RWPE1 (cell line): ENCODE measurements around the gene ABCA13.

Source experiments
- CTCF ChIA-PET: fragments of 350-600 bp; sonication (Branson Sonifier 250); formaldehyde crosslinking; extraction: SDS; loops from one replicate; lab custom pipeline; 2021; lab: Yijun Ruan, JAX
- POLR2A ChIA-PET: fragments of 400-600 bp; formaldehyde crosslinking; extraction: SDS; loops from one replicate; lab custom pipeline; 2020; ENCODE audit warnings: antibody characterized with exemption; ENCODE audit not compliant: low non-redundant PET; lab: Yijun Ruan, JAX
- DNase-seq: peaks from one replicate; pipeline ENCODE4 v3.0.0; 2012; ENCODE audit warnings: low spot score
- H3K27ac ChIP-seq: fragments of 450-650 bp; 2 replicates; pipeline ENCODE4 v1.5.1; 2017
- TF ChIP-seq, protein P1 (sequence below): fragments of 450-650 bp; conservative IDR thresholded peaks from 2 replicates; pipeline ENCODE4 v1.5.1; 2017; ENCODE audit warnings: low read depth, mild to moderate bottlenecking

The ABCA13 gene

DNA sequence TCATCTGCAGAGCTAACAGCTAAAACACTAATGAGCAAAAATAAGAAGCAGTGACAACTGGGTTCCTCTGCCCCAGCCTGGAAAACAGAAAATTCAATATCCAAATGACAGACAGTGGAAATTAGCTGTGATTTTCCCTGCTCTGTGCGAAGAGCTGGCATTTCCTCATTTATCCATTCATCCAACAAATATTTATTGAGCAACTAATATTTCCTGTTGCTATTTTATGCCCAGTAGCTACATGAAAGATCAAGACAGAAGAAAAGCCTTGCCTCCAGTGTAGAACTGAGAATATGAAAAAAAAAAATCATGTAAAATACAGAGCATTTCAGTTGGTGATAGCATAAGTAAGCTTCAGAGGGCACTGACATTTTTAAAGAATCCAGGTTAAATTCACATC is 140.9 kb downstream of the ABCA13 start:
- DNase-seq, result peak; percentile 27
- ChIA-PET CTCF (interaction anchor here (1.3 kb wide), 1 partner anchor 13 kb away, joined by 3 read pairs; no protein-coding TSS in a partner anchor), POLR2A (no interaction called here)
- no peak overlapping the region for H3K27ac ChIP-seq
- TF ChIP-seq, protein P1, sequence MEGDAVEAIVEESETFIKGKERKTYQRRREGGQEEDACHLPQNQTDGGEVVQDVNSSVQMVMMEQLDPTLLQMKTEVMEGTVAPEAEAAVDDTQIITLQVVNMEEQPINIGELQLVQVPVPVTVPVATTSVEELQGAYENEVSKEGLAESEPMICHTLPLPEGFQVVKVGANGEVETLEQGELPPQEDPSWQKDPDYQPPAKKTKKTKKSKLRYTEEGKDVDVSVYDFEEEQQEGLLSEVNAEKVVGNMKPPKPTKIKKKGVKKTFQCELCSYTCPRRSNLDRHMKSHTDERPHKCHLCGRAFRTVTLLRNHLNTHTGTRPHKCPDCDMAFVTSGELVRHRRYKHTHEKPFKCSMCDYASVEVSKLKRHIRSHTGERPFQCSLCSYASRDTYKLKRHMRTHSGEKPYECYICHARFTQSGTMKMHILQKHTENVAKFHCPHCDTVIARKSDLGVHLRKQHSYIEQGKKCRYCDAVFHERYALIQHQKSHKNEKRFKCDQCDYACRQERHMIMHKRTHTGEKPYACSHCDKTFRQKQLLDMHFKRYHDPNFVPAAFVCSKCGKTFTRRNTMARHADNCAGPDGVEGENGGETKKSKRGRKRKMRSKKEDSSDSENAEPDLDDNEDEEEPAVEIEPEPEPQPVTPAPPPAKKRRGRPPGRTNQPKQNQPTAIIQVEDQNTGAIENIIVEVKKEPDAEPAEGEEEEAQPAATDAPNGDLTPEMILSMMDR, result no peak

- CTCF ChIA-PET, result interaction anchor here (0.5 kb wide), 1 partner anchor 309 kb away, joined by 3 read pairs; no protein-coding TSS in a partner anchor
- POLR2A ChIA-PET, result no interaction called here
Measured at GRCh38 chr7:48316768-48317167, 145.5 kb downstream of the ABCA13 start.

DNA sequence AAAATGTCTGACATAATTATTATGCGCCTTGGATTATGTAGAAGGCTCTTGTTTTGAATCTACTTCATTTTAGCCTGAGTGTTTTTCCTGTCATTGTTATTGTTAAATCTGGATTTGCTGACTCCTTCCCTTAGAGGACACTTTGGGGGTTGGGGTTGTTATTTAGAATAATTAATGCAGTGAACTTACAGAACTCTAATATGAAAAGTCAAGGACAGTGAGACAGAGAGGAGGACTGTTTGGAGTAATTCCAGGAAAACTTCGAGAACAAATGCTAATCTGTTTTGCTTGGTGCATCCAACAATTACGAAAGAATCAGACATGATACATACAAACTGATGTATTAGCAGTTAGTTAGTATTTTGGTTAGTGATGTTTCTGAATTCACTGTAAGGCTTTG is 146.1 kb downstream of the ABCA13 start:
- TF ChIP-seq, protein P1, result no peak
- CTCF ChIA-PET, result no interaction called here
- POLR2A ChIA-PET, result no interaction called here
- DNase-seq, result no peak
- no peak overlapping the region for H3K27ac ChIP-seq

More at GRCh38 chr7:48316768-48317167, 145.5 kb downstream of the ABCA13 start:
- TF ChIP-seq, protein P1, result no peak
- H3K27ac ChIP-seq, result no peak overlapping the region
- DNase-seq, result no peak

DNA sequence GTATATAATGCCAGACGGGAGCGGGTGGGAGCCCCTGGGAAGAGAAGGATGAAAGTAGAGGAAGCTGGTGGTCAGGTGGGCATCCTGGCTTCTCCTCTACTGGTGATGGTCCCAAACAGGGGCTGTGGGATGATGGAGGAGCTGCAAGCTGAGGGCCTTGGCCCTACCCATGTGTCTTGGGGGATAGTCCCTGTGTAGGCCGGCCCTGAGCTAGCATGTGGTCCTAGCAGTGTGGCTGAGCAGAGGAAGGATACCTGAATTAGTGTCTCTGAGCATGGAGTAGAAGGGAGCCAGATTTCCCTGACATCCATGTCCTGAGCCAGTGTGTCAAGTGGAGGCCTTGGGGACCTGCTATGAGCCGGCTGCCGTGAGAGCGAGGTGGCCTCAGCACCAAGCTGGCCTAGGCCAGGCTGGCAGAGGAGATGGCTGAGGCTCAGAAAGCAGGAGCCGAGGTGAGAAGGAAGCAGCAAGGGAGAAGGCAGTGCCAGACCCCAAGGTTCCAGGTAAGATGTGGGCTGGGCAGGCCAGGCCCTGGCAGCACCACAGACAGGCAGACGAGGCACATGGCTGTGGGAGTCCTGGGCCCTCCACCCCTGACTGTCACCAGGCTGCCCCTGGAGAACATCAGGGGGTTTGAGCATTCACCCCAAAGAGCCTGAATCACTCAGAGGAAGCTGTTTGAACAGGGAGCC is 150.2 kb downstream of the ABCA13 start:
- DNase-seq, result no peak
- CTCF ChIA-PET, result no interaction called here
- POLR2A ChIA-PET, result no interaction called here
- TF ChIP-seq, protein P1, result no peak
- H3K27ac ChIP-seq, result no peak overlapping the region

DNA sequence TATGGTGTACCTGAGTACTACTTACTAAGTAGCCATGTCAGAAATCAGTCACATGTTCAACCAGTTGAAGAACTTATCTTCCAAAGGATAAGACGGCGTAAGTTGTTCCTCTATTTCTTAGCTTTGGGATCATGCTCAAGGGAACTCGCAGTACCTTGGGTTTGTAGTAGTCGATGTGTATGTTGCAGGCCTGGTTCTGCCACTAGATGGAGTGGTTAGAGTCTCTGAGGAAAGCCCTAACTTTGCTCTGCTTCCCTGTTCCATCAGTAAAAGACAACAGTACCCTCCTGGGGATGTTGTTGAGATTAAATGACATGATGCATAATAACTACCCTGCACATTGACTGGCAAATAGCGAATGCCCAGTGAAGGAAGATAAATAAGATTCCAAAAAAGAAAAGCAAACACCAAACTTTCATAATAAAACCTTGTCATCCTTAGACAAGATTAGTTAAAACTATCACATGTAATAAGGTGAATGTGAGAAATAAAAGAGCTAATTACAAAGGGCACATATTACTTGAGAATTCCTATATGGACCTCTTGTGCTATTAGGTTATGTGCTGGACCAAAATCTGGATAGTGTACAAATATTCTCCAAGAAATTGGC is 165.9 kb downstream of the ABCA13 start:
- H3K27ac ChIP-seq, result no peak overlapping the region
- TF ChIP-seq, protein P1, result peak; percentile 49
- POLR2A ChIA-PET, result no interaction called here
- CTCF ChIA-PET, result interaction anchor here (0.6 to 0.9 kb wide), 8 partner anchors 9 to 1504 kb away, joined by 3 to 4 read pairs (median 3); no protein-coding TSS in a partner anchor
- peak; percentile 47 for DNase-seq

GRCh38 chr7:48337781-48338180 is 166.5 kb downstream of the ABCA13 start:
- CTCF ChIA-PET, result interaction anchor here (0.6 to 0.7 kb wide), 3 partner anchors 23 to 1503 kb away, joined by 3 to 4 read pairs (median 3); no protein-coding TSS in a partner anchor
- DNase-seq, result no peak
- TF ChIP-seq, protein P1, result no peak
- POLR2A ChIA-PET, result no interaction called here
- H3K27ac ChIP-seq, result no peak overlapping the region
